Measurements from ENCODE around the gene NRXN3.

- no peak for TF ChIP-seq EZH2phosphoT487 (IDR thresholded peaks at IDR 0.05; ENCODE audit: insufficient read depth, low read depth)
- no peak for TF ChIP-seq EZH2 (IDR thresholded peaks at IDR 0.05; ENCODE audit: insufficient read depth, poor library complexity, severe bottlenecking)
Measured at GRCh38 chr14:79426103-79426755, 1256.1 kb downstream of the NRXN3 start.
